Liver (tissue), 2 donors: Measurements from ENCODE around the gene RANBP1.

Experiments
- CTCF ChIP-seq: fragments of 150-350 bp; IDR thresholded peaks from 2 replicates; pipeline ENCODE4 v1.5.1; 2017; ENCODE audit warnings: improper control_type of control experiment, low read depth, low read length; ENCODE audit not compliant: missing input control
- ZBTB33 ChIP-seq: IDR thresholded peaks from 2 replicates; pipeline ENCODE4 v1.6.1; 2016; ENCODE audit warnings: antibody characterized with exemption
- donor health status: healthy.

- TF ChIP-seq CTCF: no peak
- TF ChIP-seq ZBTB33: no peak
These were observed 559 bp downstream of the RANBP1 start for GRCh38 chr22:20116376-20116950.
